Measurements from ENCODE around the gene CCDC148. TPM values are rescaled to one million over a fixed set of nuclear protein-coding genes. Genes with fewer than 3 reads are reported as not detected.

Gene CCDC148
- total and polyA plus RNA-seq, 2 experiments from 2014 or later: 1.2 to 1.8 TPM

DNA sequence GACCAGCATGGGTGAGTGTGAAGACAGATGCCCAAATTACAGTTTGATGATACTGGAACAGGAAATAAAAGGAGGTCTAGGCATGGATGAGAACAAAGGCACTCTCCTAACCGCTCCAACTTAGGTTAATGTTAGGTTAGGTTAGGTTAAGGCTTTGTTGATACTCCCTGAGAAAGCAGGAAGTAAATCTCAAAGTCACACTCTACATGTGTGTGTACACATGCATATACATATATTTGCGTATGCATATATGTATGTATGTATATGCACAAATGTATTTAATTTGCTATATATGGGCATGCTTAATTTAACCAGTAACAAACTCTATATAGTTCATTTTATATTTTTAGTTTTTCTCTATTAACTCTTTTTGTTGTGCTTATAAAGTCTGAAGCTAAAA lies 215.6 kb downstream of the CCDC148 start:
- no peak for ATAC-seq
- Histone ChIP-seq H3K27me3 (ENCODE audit: insufficient read depth) (no peaks in the 10 kb centered on the region), H4K20me1 (replicated peaks; ENCODE audit: insufficient read depth) (no peaks in the 10 kb centered on the region), H2AFZ (no peak overlapping the region), H3K36me3 (ENCODE audit: insufficient read depth) (no peaks in the 10 kb centered on the region), H3K4me2 (no peak overlapping the region), H3K27ac (ENCODE audit: low read depth) (no peak overlapping the region), H3K4me3 (no peak overlapping the region), H3F3A (replicated peaks; ENCODE audit: low read depth) (no peaks in the 10 kb centered on the region), H3K9me2 (ENCODE audit: insufficient read depth) (peaks cover 11% of the 10 kb centered on the region; the same call in 1 of the 2 replicates), H3K4me1 (ENCODE audit: insufficient read depth) (peaks cover 3% of the 10 kb centered on the region; the same call in 1 of the 2 replicates), H3K79me2 (replicated peaks; ENCODE audit: insufficient read depth) (no peaks in the 10 kb centered on the region)
- TF ChIP-seq REST (IDR thresholded peaks at IDR 0.05; ENCODE audit: unreplicated experiment): no peak
- TF ChIP-seq STAT1 (IDR thresholded peaks at IDR 0.05; ENCODE audit: unreplicated experiment): no peak
- TF ChIP-seq CREB1 (CRISPR knock-in tag; IDR thresholded peaks at IDR 0.05; ENCODE audit: low read depth): no peak
- TF ChIP-seq ZNF114 (CRISPR knock-in tag; IDR thresholded peaks at IDR 0.05): no peak
- no peak for TF ChIP-seq EZH2 (IDR thresholded peaks at IDR 0.05; ENCODE audit: low read depth, unreplicated experiment)
- TF ChIP-seq EZH2phosphoT487 (IDR thresholded peaks at IDR 0.05; ENCODE audit: unreplicated experiment): no peak
- TF ChIP-seq, protein P1, sequence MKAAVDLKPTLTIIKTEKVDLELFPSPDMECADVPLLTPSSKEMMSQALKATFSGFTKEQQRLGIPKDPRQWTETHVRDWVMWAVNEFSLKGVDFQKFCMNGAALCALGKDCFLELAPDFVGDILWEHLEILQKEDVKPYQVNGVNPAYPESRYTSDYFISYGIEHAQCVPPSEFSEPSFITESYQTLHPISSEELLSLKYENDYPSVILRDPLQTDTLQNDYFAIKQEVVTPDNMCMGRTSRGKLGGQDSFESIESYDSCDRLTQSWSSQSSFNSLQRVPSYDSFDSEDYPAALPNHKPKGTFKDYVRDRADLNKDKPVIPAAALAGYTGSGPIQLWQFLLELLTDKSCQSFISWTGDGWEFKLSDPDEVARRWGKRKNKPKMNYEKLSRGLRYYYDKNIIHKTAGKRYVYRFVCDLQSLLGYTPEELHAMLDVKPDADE (IDR thresholded peaks at IDR 0.05): no peak
- TF ChIP-seq NANOG (IDR thresholded peaks at IDR 0.05; ENCODE audit: borderline replicate concordance): no peak
- no peak for TF ChIP-seq CTCF (conservative IDR thresholded peaks at IDR 0.05; ENCODE audit: low read depth in 2 of 2)
- TF ChIP-seq POLR2AphosphoS5 (IDR thresholded peaks at IDR 0.05; ENCODE audit: low read depth): no peak
- TF ChIP-seq ZNF331 (CRISPR knock-in tag; IDR thresholded peaks at IDR 0.05; ENCODE audit: low read depth): no peak
- H3K4me3 Mint-ChIP-seq: no peak overlapping the region
- no peaks in the 10 kb centered on the region for H3K36me3 Mint-ChIP-seq (ENCODE audit: low read depth)
- H3K27ac Mint-ChIP-seq: no peak overlapping the region
- H3K4me1 Mint-ChIP-seq: peaks cover 34% of the 10 kb centered on the region
- no peak for DNase-seq (ENCODE audit: low spot score)
- no peaks in the 10 kb centered on the region for H3K27me3 Mint-ChIP-seq (ENCODE audit: insufficient read depth, low read depth, poor library complexity)
- no peaks in the 10 kb centered on the region for H3K9me3 Mint-ChIP-seq

All from GM23338 (cell line).